WTC11 (cell line): ENCODE measurements around the gene EIF6. TPM values are rescaled to one million over a fixed set of nuclear protein-coding genes. Genes with fewer than 3 reads are reported as not detected.

Experiments used
- ATAC-seq: fragments of 200-7000 bp; cut with Tn5 transposase; 2 replicates; pipeline ENCODE4 v1.10.0; 2021; ENCODE audit warnings: mild to moderate bottlenecking, moderate library complexity
- CTCF ChIA-PET: fragments of 300-600 bp; sonication (Branson Sonifier 250); formaldehyde crosslinking; loops from one replicate; lab custom pipeline; 2021; ENCODE audit warnings: antibody characterized with exemption; lab: Charles Lee
- POLR2A ChIA-PET: fragments of 350-600 bp; sonication (Branson Sonifier 250); formaldehyde crosslinking; loops from one replicate; lab custom pipeline; 2021; ENCODE audit warnings: antibody characterized with exemption; lab: Charles Lee
- DNase-seq: peaks from one replicate; pipeline ENCODE4 v3.0.0; 2021; ENCODE audit warnings: low spot score
- H3K27ac Mint-ChIP-seq: 2 replicates; pipeline ENCODE4 v1.8.0; 2021; ENCODE audit warnings: mixed read lengths
- H3K27me3 Mint-ChIP-seq: 2 replicates; pipeline ENCODE4 v1.8.0; 2021; ENCODE audit warnings: low read depth, mild to moderate bottlenecking, moderate library complexity, mixed read lengths
- H3K36me3 Mint-ChIP-seq: 2 replicates; pipeline ENCODE4 v1.8.0; 2021; ENCODE audit warnings: mixed read lengths
- H3K4me1 Mint-ChIP-seq: 2 replicates; pipeline ENCODE4 v1.8.0; 2022; ENCODE audit warnings: mixed read lengths
- H3K4me3 Mint-ChIP-seq: 2 replicates; pipeline ENCODE4 v1.8.0; 2021; ENCODE audit warnings: mild to moderate bottlenecking, moderate library complexity, mixed read lengths
- H3K9me3 Mint-ChIP-seq: 2 replicates; pipeline ENCODE4 v1.8.0; 2021; ENCODE audit warnings: mixed read lengths
- ATF2 ChIP-seq: sonication (generic); formaldehyde crosslinking; IDR thresholded peaks from 2 replicates; pipeline ENCODE4 v1.8.1; 2022; ENCODE audit warnings: low read depth, missing genetic modification reagents, borderline replicate concordance
- E2F1 ChIP-seq: sonication (generic); formaldehyde crosslinking; IDR thresholded peaks from 2 replicates; pipeline ENCODE4 v1.8.0; 2022; ENCODE audit warnings: mild to moderate bottlenecking, missing genetic modification reagents
- ESRRA ChIP-seq: sonication (generic); formaldehyde crosslinking; IDR thresholded peaks from 2 replicates; pipeline ENCODE4 v1.8.1; 2022; ENCODE audit warnings: mild to moderate bottlenecking, missing genetic modification reagents, borderline replicate concordance
- FOXJ3 ChIP-seq: sonication (generic); formaldehyde crosslinking; IDR thresholded peaks from 2 replicates; pipeline ENCODE4 v1.9.0; 2021; ENCODE audit warnings: missing genetic modification reagents, mild to moderate bottlenecking, borderline replicate concordance
- GRHL2 ChIP-seq: fragments of 250-450 bp; sonication (Bioruptor Pico); IDR thresholded peaks from 2 replicates; pipeline ENCODE4 v1.8.0; 2022; ENCODE audit warnings: mild to moderate bottlenecking, moderate library complexity; ENCODE audit not compliant: insufficient replicate concordance, severe bottlenecking
- JUN ChIP-seq: sonication (generic); formaldehyde crosslinking; IDR thresholded peaks from 2 replicates; pipeline ENCODE4 v1.8.0; 2023; ENCODE audit warnings: mild to moderate bottlenecking, missing genetic modification reagents
- KAT7 ChIP-seq: sonication (generic); formaldehyde crosslinking; IDR thresholded peaks from 2 replicates; pipeline ENCODE4 v1.8.1; 2023; ENCODE audit warnings: missing genetic modification reagents, mild to moderate bottlenecking, borderline replicate concordance
- MYBL2 ChIP-seq: sonication (generic); formaldehyde crosslinking; IDR thresholded peaks from 2 replicates; pipeline ENCODE4 v1.8.1; 2023; ENCODE audit warnings: mild to moderate bottlenecking, moderate library complexity, missing genetic modification reagents
- NFYB ChIP-seq: sonication (generic); formaldehyde crosslinking; conservative IDR thresholded peaks from 2 replicates; pipeline ENCODE4 v1.8.0; 2022; ENCODE audit warnings: low read depth, missing genetic modification reagents
- OVOL2 ChIP-seq: fragments of 250-450 bp; sonication (Bioruptor Pico); IDR thresholded peaks from 2 replicates; pipeline ENCODE4 v1.9.0; 2021; ENCODE audit warnings: mild to moderate bottlenecking, borderline replicate concordance
- PRDM15 ChIP-seq: sonication (generic); formaldehyde crosslinking; IDR thresholded peaks from 2 replicates; pipeline ENCODE4 v1.8.0; 2022; ENCODE audit warnings: missing genetic modification reagents
- SP1 ChIP-seq: sonication (generic); formaldehyde crosslinking; conservative IDR thresholded peaks from 2 replicates; pipeline ENCODE4 v1.8.1; 2022; ENCODE audit warnings: missing genetic modification reagents
- TEAD1 ChIP-seq: sonication (generic); formaldehyde crosslinking; IDR thresholded peaks from 2 replicates; pipeline ENCODE4 v1.8.0; 2022; ENCODE audit warnings: mild to moderate bottlenecking, missing genetic modification reagents
- TP53 ChIP-seq: sonication (generic); formaldehyde crosslinking; IDR thresholded peaks from 2 replicates; pipeline ENCODE4 v1.8.1; 2023; ENCODE audit warnings: mild to moderate bottlenecking, missing genetic modification reagents
- USF2 ChIP-seq: sonication (generic); formaldehyde crosslinking; IDR thresholded peaks from 2 replicates; pipeline ENCODE4 v1.8.1; 2023; ENCODE audit warnings: mild to moderate bottlenecking, missing genetic modification reagents, moderate library complexity
- ZBTB21 ChIP-seq: sonication (generic); formaldehyde crosslinking; IDR thresholded peaks from 2 replicates; pipeline ENCODE4 v1.8.1; 2023; ENCODE audit warnings: mild to moderate bottlenecking, missing genetic modification reagents, borderline replicate concordance
- ZNF219 ChIP-seq: sonication (generic); formaldehyde crosslinking; IDR thresholded peaks from 2 replicates; pipeline ENCODE4 v1.8.0; 2023; ENCODE audit warnings: missing genetic modification reagents, mild to moderate bottlenecking, borderline replicate concordance
- ZNF396 ChIP-seq: fragments of 250-450 bp; sonication (Bioruptor Pico); IDR thresholded peaks from 2 replicates; pipeline ENCODE4 v1.8.0; 2021; ENCODE audit warnings: mild to moderate bottlenecking, moderate library complexity, borderline replicate concordance
- ZNF423 ChIP-seq: fragments of 250-450 bp; sonication (Bioruptor Pico); IDR thresholded peaks from 2 replicates; pipeline ENCODE4 v2.1.2; 2022; ENCODE audit warnings: mild to moderate bottlenecking, moderate library complexity
- total RNA-seq: library from RNA; stranded (reverse); gene quantifications from 3 replicates; pipeline ENCODE4 v1.2.3, GENCODE V29; 2021
- TF ChIP-seq, protein P1 (sequence below): sonication (generic); formaldehyde crosslinking; IDR thresholded peaks from 2 replicates; pipeline ENCODE4 v1.8.1; 2022; ENCODE audit warnings: missing genetic modification reagents, borderline replicate concordance
- TF ChIP-seq, protein P2 (sequence below): sonication (generic); formaldehyde crosslinking; IDR thresholded peaks from 2 replicates; pipeline ENCODE4 v1.8.0; 2022; ENCODE audit warnings: mild to moderate bottlenecking, missing genetic modification reagents
- TF ChIP-seq, protein P3 (sequence below): fragments of 250-450 bp; sonication (Bioruptor Pico); IDR thresholded peaks from 2 replicates; pipeline ENCODE4 v2.1.2; 2022; ENCODE audit warnings: mild to moderate bottlenecking, moderate library complexity

The EIF6 gene
- total RNA-seq, 1 experiment from 2014 or later = 157 TPM

GRCh38 chr20:35296101-35296554 lies 11.6 kb upstream of the EIF6 start (continued):
- TF ChIP-seq, protein P1, sequence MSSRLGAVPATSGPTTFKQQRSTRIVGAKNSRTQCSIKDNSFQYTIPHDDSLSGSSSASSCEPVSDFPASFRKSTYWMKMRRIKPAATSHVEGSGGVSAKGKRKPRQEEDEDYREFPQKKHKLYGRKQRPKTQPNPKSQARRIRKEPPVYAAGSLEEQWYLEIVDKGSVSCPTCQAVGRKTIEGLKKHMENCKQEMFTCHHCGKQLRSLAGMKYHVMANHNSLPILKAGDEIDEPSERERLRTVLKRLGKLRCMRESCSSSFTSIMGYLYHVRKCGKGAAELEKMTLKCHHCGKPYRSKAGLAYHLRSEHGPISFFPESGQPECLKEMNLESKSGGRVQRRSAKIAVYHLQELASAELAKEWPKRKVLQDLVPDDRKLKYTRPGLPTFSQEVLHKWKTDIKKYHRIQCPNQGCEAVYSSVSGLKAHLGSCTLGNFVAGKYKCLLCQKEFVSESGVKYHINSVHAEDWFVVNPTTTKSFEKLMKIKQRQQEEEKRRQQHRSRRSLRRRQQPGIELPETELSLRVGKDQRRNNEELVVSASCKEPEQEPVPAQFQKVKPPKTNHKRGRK (CRISPR knock-in tag) = no peak
- TF ChIP-seq OVOL2 (CRISPR knock-in tag) (no peak), ATF2 (CRISPR knock-in tag) (no peak), USF2 (CRISPR knock-in tag) (no peak), ESRRA (CRISPR knock-in tag) (no peak), TEAD1 (no peak), ZBTB21 (CRISPR knock-in tag) (no peak), ZNF219 (CRISPR knock-in tag) (no peak), SP1 (no peak), ZNF423 (no peak)
- TF ChIP-seq, protein P2, sequence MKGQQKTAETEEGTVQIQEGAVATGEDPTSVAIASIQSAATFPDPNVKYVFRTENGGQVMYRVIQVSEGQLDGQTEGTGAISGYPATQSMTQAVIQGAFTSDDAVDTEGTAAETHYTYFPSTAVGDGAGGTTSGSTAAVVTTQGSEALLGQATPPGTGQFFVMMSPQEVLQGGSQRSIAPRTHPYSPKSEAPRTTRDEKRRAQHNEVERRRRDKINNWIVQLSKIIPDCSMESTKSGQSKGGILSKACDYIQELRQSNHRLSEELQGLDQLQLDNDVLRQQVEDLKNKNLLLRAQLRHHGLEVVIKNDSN = no peak

DNA sequence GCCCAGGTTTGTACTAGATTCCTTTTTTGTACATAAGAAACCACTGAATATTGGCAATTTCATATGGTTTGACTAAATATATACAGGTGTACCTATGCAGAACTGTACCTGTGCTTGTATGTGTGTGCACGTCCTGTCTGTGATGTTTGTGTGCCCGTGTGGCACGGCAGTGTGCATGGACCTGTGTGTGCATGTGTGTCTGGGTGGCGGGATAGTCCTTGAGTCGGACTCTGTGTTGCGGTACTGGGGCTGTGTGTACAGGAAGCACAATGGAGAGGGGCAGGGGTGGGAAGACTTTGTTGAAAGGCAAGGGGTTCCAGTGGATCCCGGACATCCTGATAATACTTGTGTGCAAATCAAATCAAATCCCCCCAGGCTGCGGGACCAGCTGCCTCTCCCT lies 11.1 kb upstream of the EIF6 start:
- H3K4me3 Mint-ChIP-seq = no peak overlapping the region
- no peak for DNase-seq
- H3K36me3 Mint-ChIP-seq = no peaks in the 10 kb centered on the region
- peaks cover 4% of the 10 kb centered on the region for H3K27me3 Mint-ChIP-seq
- ChIA-PET POLR2A (no interaction called here), CTCF (interaction anchor here (2.0 kb wide), 2 partner anchors 8 to 11 kb away, joined by 11 read pairs; no protein-coding TSS in a partner anchor)
- no peak overlapping the region for H3K27ac Mint-ChIP-seq
- H3K4me1 Mint-ChIP-seq = peaks cover 5% of the 10 kb centered on the region; the same call in 1 of the 2 replicates
- no peaks in the 10 kb centered on the region for H3K9me3 Mint-ChIP-seq
- no peak for ATAC-seq
- TF ChIP-seq ATF2 (CRISPR knock-in tag) = no peak
- TF ChIP-seq NFYB = no peak
- no peak for TF ChIP-seq PRDM15
- no peak for TF ChIP-seq ZNF396 (CRISPR knock-in tag)
- TF ChIP-seq, protein P3, sequence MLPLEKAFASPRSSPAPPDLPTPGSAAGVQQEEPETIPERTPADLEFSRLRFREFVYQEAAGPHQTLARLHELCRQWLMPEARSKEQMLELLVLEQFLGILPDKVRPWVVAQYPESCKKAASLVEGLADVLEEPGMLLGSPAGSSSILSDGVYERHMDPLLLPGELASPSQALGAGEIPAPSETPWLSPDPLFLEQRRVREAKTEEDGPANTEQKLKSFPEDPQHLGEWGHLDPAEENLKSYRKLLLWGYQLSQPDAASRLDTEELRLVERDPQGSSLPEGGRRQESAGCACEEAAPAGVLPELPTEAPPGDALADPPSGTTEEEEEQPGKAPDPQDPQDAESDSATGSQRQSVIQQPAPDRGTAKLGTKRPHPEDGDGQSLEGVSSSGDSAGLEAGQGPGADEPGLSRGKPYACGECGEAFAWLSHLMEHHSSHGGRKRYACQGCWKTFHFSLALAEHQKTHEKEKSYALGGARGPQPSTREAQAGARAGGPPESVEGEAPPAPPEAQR (CRISPR knock-in tag) = no peak
- TF ChIP-seq GRHL2 (CRISPR knock-in tag) = no peak
- TF ChIP-seq JUN (CRISPR knock-in tag) = no peak
- TF ChIP-seq FOXJ3 (CRISPR knock-in tag) = no peak
- TF ChIP-seq E2F1 (CRISPR knock-in tag) = no peak
- no peak for TF ChIP-seq MYBL2
- no peak for TF ChIP-seq TP53 (CRISPR knock-in tag)
- no peak for TF ChIP-seq KAT7
